NCI-H187 (cell line): ENCODE data around the gene FXR2.
A peak's percentile ranks its signal among the peaks of the same experiment; 100 is the strongest.
"Not testable (repeated sequence)": the region's sequence is repeated elsewhere in the genome, so short reads cannot be mapped to it uniquely, and the experiment has no call there.

ENCODE experiments used
- DNase-seq, 2 experiments: peaks; one replicate each; lab custom pipeline; 2025; lab: John Stamatoyannopoulos, UW

Gene FXR2

GRCh38 chr17:7627250-7628121 is 12.8 kb upstream of the FXR2 start, which contains the start of gene SAT2:
Gene SAT2, minus strand, starts transcription at chr17:7627821. Its CDS starts 186 bp downstream, at chr17:7627635.
- peak; percentile 65 to 68 for DNase-seq

- DNase-seq: no peak
These were observed 12.2 kb upstream of the FXR2 start for GRCh38 chr17:7626956-7627249.

GRCh38 chr17:7626307-7626706 is 11.6 kb upstream of the FXR2 start:
- no peak for DNase-seq

GRCh38 chr17:7625749-7626148 is 11.1 kb upstream of the FXR2 start:
- DNase-seq: not testable (repeated sequence)

GRCh38 chr17:7623661-7624060 is 9.0 kb upstream of the FXR2 start:
- DNase-seq: no peak

- no peak for DNase-seq
These were observed 6.1 kb upstream of the FXR2 start for GRCh38 chr17:7620835-7621234.

GRCh38 chr17:7618608-7619007 is 3.9 kb upstream of the FXR2 start:
- DNase-seq: no peak

GRCh38 chr17:7615265-7615747 is 609 bp upstream of the FXR2 start:
- no peak for DNase-seq

- DNase-seq: no peak
These were observed 800 bp downstream of the FXR2 start for GRCh38 chr17:7613769-7614424.

GRCh38 chr17:7612294-7612640 is 2.4 kb downstream of the FXR2 start:
- no peak for DNase-seq

- DNase-seq: no peak
These were observed 2.9 kb downstream of the FXR2 start for GRCh38 chr17:7611635-7612293.

- DNase-seq: no peak
These were observed 4.1 kb downstream of the FXR2 start for GRCh38 chr17:7610641-7611040.

GRCh38 chr17:7606280-7606679 is 8.4 kb downstream of the FXR2 start:
- no peak for DNase-seq

- DNase-seq: not testable (repeated sequence)
These were observed 17.1 kb downstream of the FXR2 start for GRCh38 chr17:7597561-7597960.

GRCh38 chr17:7593296-7593695 is 21.4 kb downstream of the FXR2 start:
- DNase-seq: no peak

GRCh38 chr17:7592422-7593021 is 22.2 kb downstream of the FXR2 start:
- no peak for DNase-seq

GRCh38 chr17:7591596-7591995 is 23.1 kb downstream of the FXR2 start:
- no peak for DNase-seq

- DNase-seq: no peak
These were observed 24.0 kb downstream of the FXR2 start for GRCh38 chr17:7590743-7591142.

GRCh38 chr17:7589891-7590691 is 24.6 kb downstream of the FXR2 start, which contains the start of gene SOX15:
Gene SOX15, minus strand, starts transcription at chr17:7590094. Its CDS starts 418 bp downstream, at chr17:7589676.
- DNase-seq: no peak

- DNase-seq: peak; percentile 10 to 20
These were observed 25.4 kb downstream of the FXR2 start for GRCh38 chr17:7589204-7589868.
